Right ventricle myocardium superior (tissue), 1 donor: Measurements from ENCODE around the gene PSMG3. TPM values are rescaled to one million over a fixed set of nuclear protein-coding genes. Genes with fewer than 3 reads are reported as not detected.

Experiments used
- ATAC-seq: fragments of 200-7000 bp; cut with Tn5 transposase; one replicate; pipeline ENCODE4 v1.9.1; 2020; ENCODE audit warnings: mild to moderate bottlenecking; ENCODE audit not compliant: poor library complexity
- DNase-seq: peaks from one replicate; pipeline ENCODE4 v3.0.0-alpha.2; 2020
- intact Hi-C: fragments of 100-400 bp; cut with DNase I; formaldehyde crosslinking; loops from one replicate; pipeline ENCODE4 v1.11.2; 2022
- total RNA-seq: library from RNA; stranded (reverse); fragmentation: NEBNext Ultra II Directional; extraction: Animal tissue kit (Norgen Biotek cat#: 25700); gene quantifications from one replicate; pipeline ENCODE4 v1.2.1, GENCODE V29; 2021
- donor health status: DM: no; HTN: yes; CAD: no; lungs with severe emphysema.

Gene PSMG3
- total RNA-seq, 1 donor from 2014 or later = 12.1 TPM

GRCh38 chr7:1542329-1542728 lies 27.5 kb downstream of the PSMG3 start:
- intact Hi-C loops = no loop called here
- ATAC-seq (no peak), DNase-seq (no peak)

DNA sequence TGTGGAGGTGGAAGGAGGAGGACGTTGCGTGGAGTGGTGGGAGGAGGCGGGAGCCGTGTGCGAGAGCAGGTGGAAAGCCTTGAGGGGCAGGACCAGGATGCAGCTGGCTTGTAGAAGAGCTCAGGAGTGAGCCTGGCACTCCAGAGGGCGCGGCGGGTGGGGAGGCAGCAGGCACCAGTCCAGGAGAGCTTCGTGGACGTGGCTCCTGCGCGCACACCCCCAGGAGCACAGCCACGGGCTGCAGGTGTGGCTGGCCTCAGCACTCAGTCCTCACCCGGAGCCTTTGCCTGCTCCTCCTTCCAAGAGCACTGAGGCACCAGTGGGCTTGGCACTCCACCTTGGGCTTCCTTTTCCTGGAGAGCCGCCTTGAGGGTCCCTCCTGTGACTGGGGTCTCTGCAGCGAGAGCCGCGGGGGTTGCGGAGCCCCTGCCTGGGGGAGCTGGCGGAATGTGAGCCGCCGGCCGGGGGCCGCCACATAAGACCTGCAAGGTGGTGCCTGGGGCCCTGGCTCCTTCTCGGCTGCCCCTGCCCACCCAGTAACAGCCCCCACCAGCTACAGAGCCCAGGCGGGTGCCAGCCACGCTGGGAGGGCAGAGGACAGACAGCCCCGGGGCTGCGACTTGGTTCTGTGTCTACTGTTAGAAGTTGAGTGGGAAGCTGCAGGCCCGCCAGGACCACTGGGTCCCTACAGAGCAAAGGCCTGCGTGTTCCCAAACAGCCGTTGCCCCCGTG lies 28.2 kb downstream of the PSMG3 start:
- ATAC-seq = no peak
- no peak for DNase-seq
- intact Hi-C loops = no loop called here

DNA sequence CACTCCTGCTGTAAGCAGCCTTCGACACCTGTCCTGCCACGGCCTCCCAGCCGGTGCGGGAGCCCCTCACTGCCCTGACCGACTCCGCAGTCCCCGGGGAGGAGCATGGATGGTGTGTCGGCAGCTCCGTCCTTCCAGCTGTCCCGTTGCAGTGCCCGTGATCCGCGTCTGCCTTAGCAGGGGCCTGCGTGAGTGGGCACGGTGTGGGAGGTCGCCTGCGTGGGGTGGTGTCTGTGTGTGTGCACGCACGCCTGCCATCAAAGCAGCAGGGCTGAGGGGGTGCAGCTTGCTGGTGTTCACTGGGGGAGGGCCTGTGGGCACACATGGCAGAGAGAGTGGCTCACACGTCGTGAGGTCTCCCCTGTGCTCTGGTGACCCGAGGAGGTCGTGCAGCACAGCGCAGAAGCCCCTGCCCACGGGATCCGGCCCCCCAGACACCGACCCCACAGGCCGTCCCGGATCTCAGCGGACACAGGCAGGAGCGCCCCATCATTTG lies 29.0 kb downstream of the PSMG3 start:
- ATAC-seq = no peak
- intact Hi-C loops = no loop called here
- DNase-seq = no peak

DNA sequence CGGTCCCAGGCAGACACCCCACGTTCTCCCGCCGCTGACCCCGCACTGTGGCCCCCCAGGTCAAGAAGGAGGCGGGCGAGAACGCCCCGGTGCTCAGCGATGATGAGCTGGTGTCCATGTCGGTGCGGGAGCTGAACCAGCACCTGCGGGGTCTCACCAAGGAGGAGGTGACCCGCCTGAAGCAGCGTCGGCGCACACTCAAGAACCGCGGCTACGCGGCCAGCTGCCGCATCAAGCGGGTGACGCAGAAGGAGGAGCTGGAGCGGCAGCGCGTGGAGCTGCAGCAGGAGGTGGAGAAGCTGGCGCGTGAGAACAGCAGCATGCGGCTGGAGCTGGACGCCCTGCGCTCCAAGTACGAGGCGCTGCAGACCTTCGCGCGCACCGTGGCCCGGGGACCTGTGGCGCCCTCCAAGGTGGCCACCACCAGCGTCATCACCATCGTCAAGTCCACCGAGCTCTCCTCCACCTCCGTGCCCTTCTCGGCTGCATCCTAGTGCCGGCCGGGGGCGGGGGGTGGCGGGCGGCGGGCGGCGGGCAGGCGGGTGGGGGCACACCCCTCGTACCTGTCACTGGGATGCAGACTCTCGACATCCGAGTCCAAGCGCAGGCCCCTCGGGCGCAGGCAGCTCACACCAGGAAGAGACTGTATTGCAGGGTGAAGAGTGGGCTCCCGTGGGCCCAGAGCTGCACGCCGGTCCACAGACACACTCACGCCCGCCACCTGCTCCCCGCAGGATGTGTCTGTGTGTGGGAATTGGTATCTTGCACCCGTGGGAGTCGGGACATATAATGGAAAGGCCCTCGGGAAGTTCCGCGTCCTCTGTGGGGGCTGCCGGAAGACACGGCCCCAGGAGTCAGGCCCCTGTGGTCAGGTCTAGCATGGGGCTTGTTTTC lies 29.7 kb downstream of the PSMG3 start:
- intact Hi-C loops = no loop called here
- no peak for DNase-seq

DNA sequence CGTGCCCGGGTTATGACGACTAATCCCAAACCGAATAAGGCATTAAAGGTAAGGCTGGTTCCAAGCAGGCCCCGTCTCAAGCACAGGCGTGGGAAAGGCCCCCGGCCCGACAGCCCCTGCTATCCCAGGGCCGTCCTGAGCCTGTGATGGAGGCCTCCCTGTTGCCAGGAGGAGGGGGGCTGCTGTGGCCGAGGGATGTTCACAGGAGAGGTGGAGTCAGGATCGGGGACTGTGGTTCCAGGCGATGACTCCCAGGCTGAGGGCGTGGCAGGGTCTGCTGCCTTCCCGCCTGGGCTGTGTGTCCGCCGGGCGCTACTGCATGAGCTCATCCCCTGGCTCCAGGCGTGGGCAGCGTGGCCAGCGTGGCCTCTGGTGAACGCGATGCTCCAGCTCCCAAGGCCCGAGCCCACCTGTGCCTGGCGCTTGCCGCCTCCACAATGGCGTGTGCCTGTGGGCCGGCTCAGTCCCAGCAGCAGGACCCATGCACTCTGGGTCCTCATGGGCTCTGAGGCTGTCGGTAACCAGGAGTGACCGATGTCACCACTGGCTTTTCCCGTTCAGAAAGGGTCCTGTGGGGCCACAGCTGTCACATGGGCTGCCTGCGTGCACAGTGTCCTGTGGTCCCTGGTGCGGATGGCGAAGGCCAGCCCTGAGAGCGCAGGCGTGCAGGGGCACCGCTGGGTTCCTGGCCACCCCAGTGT lies 30.5 kb downstream of the PSMG3 start:
- intact Hi-C loops = no loop called here
- DNase-seq = peak; percentile 47
- no peak for ATAC-seq

More for the DNA sequence above, 29.7 kb downstream of the PSMG3 start:
- no peak for ATAC-seq

- DNase-seq = peak; percentile 45
- intact Hi-C loops = no loop called here
- no peak for ATAC-seq
Observed at GRCh38 chr7:1538544-1539180, 31.2 kb downstream of the PSMG3 start.

GRCh38 chr7:1537535-1538412 lies 32.1 kb downstream of the PSMG3 start:
- intact Hi-C loops = no loop called here
- DNase-seq (peak; percentile 95), ATAC-seq (peak; percentile 53)

GRCh38 chr7:1536743-1537534 lies 32.9 kb downstream of the PSMG3 start:
- intact Hi-C loops = no loop called here
- ATAC-seq (peak; percentile 88), DNase-seq (peak; percentile 96)

DNA sequence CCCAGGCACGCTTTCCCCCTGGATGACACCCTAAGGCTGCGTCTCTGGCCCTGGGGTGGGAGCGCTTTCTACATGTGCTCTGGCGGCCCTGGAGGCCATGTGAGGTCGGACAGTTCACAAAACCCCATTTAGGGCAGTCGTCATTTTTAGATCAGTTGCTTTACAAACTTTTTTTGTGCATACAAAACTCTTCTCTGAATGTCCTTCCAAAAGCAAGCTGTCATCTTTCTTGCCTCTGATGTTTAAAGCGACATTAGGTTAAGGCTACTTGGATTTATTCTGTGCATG lies 33.4 kb downstream of the PSMG3 start:
- ATAC-seq (no peak), DNase-seq (no peak)
- intact Hi-C loops = no loop called here

DNA sequence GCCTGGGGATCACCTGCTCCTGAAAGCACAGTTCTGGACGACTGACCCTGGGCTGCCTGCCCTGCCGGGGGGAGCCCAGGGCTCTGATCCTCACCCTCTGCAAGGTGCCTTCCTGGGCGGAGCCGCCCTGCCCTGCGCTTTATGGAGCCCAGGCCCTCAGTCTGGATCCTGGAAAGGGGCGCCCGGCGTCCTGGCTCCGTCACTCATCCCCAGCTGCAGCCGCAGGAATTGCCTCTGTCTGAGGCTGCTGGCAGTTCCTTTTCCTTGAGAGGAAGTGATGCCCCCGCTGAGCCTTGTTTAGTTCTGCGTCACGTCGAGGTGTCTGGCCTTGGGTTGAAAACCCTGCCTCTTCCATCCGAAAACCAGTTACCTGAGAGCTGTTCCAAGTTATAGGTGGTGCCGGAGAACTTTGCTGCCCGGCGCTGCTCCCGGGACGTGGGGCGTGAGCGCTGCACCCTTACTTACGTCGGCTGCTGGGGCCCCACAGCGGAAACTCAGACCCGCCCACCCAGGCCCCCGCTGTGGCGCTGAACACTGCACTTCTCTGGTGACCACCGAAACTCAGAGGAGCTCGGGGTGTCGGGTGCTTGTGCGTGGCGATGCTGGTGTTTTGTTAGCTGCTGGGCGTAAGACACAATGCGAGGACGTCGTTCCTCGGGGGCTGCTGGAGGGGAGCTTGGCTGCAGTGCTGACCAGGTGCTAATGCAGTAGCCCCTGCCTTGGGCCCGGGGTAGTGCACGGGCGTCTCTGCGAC lies 34.0 kb downstream of the PSMG3 start:
- no peak for ATAC-seq
- DNase-seq = peak; percentile 40
- intact Hi-C loops = no loop called here

- intact Hi-C loops = no loop called here
- DNase-seq (peak; percentile 13), ATAC-seq (no peak)
Observed at GRCh38 chr7:1535100-1535458, 34.8 kb downstream of the PSMG3 start.

- DNase-seq = peak; percentile 44
- intact Hi-C loops = no loop called here
- no peak for ATAC-seq
Observed at GRCh38 chr7:1534330-1535099, 35.3 kb downstream of the PSMG3 start.

DNA sequence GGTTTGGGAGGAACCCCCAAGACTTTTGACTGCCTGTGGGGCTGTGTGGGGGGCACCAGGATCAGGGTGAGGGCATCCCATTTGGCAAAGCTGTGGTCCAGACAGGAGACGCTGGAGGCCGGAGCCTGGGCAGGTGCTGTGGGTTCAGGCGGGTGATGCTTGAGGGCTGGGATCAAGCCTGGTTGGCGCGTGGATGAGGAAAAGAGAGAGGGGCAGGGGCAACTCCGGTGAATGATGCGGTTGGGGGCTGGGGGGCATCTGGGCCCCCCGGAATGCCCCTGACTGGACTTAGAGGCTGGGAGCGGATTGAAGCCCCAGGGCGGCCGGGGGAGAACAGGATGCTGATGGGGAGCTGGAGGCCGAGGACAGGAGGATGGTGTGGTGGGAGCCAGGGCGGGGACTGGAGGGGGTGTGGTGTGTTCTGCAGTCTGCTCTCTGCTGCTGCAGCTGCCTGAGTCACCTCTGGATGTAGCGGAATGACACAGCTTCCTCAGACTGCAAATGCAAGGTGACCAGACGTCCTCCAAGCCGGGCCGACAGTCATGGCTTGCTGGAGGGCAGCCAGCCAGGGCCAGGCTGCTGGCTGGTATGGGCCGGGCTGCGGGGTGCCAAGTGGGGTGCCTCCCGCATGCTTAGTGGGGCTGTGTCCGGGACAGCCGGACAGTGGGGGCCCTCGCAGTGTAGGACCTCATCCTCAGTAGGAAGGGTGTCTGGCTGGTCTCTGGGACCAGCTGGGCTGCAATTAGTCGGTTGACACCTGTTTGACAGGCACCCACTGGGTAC lies 36.1 kb downstream of the PSMG3 start:
- ATAC-seq (no peak), DNase-seq (peak; percentile 68)
- intact Hi-C loops = no loop called here

DNA sequence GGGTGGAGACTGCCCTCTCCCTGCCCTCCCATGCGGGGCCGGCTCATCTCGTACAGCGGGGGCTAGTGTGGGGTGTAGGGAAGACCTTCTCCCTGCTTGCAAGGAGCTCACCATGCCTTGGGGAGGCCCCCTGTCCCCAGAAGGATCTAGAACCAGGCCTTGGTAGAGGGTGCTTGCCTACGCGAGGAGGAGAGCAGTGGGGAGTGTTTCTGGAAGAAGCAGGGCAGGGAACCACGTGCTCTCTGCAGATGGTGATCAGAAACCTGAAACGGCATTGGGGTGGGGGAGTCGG lies 36.6 kb downstream of the PSMG3 start:
- DNase-seq = no peak
- intact Hi-C loops = no loop called here
- no peak for ATAC-seq

- ATAC-seq (peak; percentile 32), DNase-seq (peak; percentile 86)
- intact Hi-C loops = no loop called here
Observed at GRCh38 chr7:1532456-1533254, 37.2 kb downstream of the PSMG3 start.
